K562 (cell line): Measurements from ENCODE around the gene CSH1. TPM values are rescaled to one million over a fixed set of nuclear protein-coding genes. Genes with fewer than 3 reads are reported as not detected.
"Not testable (repeated sequence)": the region's sequence is repeated elsewhere in the genome, so short reads cannot be mapped to it uniquely, and the experiment has no call there.

ENCODE experiments used
- ATAC-seq: fragments of 200-7000 bp; cut with Tn5 transposase; 3 replicates; pipeline ENCODE4 v1.9.1; 2020; ENCODE audit warnings: moderate library complexity
- BruUV-seq: library from RNA; stranded (reverse); fragments of 400-500 nt; replicated peaks from 2 replicates; lab custom pipeline; 2021; lab: Mats Ljungman, UMichigan
- CTCF ChIA-PET: fragments of 300-600 bp; formaldehyde crosslinking; extraction: SDS; loops from one replicate; lab custom pipeline; 2021; ENCODE audit warnings: low intra/inter-chr PET ratio; lab: Yijun Ruan, JAX
- POLR2A ChIA-PET: fragments of 300-600, 350-650 bp; sonication (Branson Sonifier 250); formaldehyde crosslinking; extraction: SDS; loops from one replicate; lab custom pipeline; 2021; ENCODE audit warnings: antibody characterized with exemption, inconsistent platforms; lab: Yijun Ruan, JAX
- DNase-seq, 4 experiments: peaks; one replicate each; pipeline versions ENCODE4 v3.0.0 to v3.0.0-alpha.2; 2011 to 2018; ENCODE audit warnings: low spot score in 3 of 4, mixed read lengths in 3 of 4; ENCODE audit errors: extremely low read depth in 1 of 4
- FAIRE-seq: peaks from 2 replicates; lab custom pipeline; 2011; peaks lifted over from hg19 to GRCh38; lab: Jason Lieb, UNC
- H2AFZ ChIP-seq: 2 replicates; pipeline ENCODE4 v1.6.0; 2011; ENCODE audit warnings: low read depth, low read length, control low read depth, inconsistent platforms
- H3K27ac ChIP-seq: fragments of 200-600 bp; 3 replicates; pipeline ENCODE4 v1.8.0; 2011; ENCODE audit warnings: low read depth, mild to moderate bottlenecking, control low read depth, inconsistent platforms, low read length, moderate library complexity, mixed read lengths; ENCODE audit errors: extremely low read depth
- H3K27me3 ChIP-seq, 2 experiments: fragments of 300-600 bp in 1 of 2; 2 replicates in 1 of 2; 3 replicates in 1 of 2; pipeline versions ENCODE4 v1.6.0 to v1.8.0; 2011; ENCODE audit warnings: inconsistent platforms in 2 of 2, low read length in 2 of 2, mild to moderate bottlenecking in 1 of 2, mixed read lengths in 1 of 2, moderate library complexity in 1 of 2; ENCODE audit not compliant: control insufficient read depth in 2 of 2, insufficient read depth in 2 of 2
- H3K36me3 ChIP-seq: fragments of 300-600 bp; 3 replicates; pipeline ENCODE4 v1.8.0; 2011; ENCODE audit warnings: mild to moderate bottlenecking, low read length, inconsistent platforms; ENCODE audit not compliant: control insufficient read depth, insufficient read depth
- H3K4me1 ChIP-seq, 2 experiments: fragments of 200-600 bp in 1 of 2; replicated peaks in 1 of 2; 2 replicates in 1 of 2; 3 replicates in 1 of 2; pipeline versions ENCODE4 v1.5.1 to v1.8.0; 2011; ENCODE audit warnings: inconsistent platforms in 2 of 2, low read length in 2 of 2, mild to moderate bottlenecking in 1 of 2, mixed read lengths in 1 of 2, moderate library complexity in 1 of 2; ENCODE audit not compliant: control insufficient read depth in 2 of 2, insufficient read depth in 2 of 2
- H3K4me2 ChIP-seq: 2 replicates; pipeline ENCODE4 v1.6.1; 2011; ENCODE audit warnings: low read length, control low read depth, inconsistent platforms, mixed read lengths; ENCODE audit not compliant: insufficient read depth
- H3K4me3 ChIP-seq: fragments of 200-600 bp; sonication (generic), shearing (Covaris generic); 2 replicates; pipeline ENCODE4 v1.5.1; 2016; ENCODE audit warnings: control low read depth, inconsistent platforms
- H3K79me2 ChIP-seq: fragments of 200-600 bp; 3 replicates; pipeline ENCODE4 v1.8.0; 2011; ENCODE audit warnings: low read length, inconsistent platforms; ENCODE audit not compliant: control insufficient read depth, insufficient read depth
- H3K9ac ChIP-seq, 2 experiments: 2 replicates each; pipeline versions ENCODE4 v1.6.0 to v1.6.1; 2011; ENCODE audit warnings: low read depth in 2 of 2, low read length in 2 of 2, control low read depth in 1 of 2, inconsistent platforms in 1 of 2, mild to moderate bottlenecking in 1 of 2, mixed read lengths in 1 of 2; ENCODE audit not compliant: insufficient read depth in 1 of 2
- H3K9me1 ChIP-seq: one replicate; pipeline ENCODE4 v1.6.0; 2011; ENCODE audit warnings: inconsistent platforms, mild to moderate bottlenecking, low read length, moderate library complexity; ENCODE audit not compliant: control insufficient read depth, insufficient read depth
- H3K9me3 ChIP-seq: replicated peaks from 2 replicates; pipeline ENCODE4 v1.5.1; 2011; ENCODE audit warnings: low read depth, low read length, inconsistent platforms; ENCODE audit not compliant: control insufficient read depth, insufficient read depth
- H4K20me1 ChIP-seq: replicated peaks from 2 replicates; pipeline ENCODE4 v1.6.1; 2011; ENCODE audit warnings: low read length, inconsistent platforms, mixed read lengths; ENCODE audit not compliant: control insufficient read depth, insufficient read depth
- DNMT1 ChIP-seq: fragments of 450-650 bp; IDR thresholded peaks from 2 replicates; pipeline ENCODE4 v1.6.1; 2016; ENCODE audit warnings: antibody characterized with exemption, mild to moderate bottlenecking
- EWSR1 ChIP-seq: fragments of 450-650 bp; IDR thresholded peaks from 2 replicates; pipeline ENCODE4 v1.6.1; 2018; ENCODE audit warnings: borderline replicate concordance, mild to moderate bottlenecking, low read depth, moderate library complexity; ENCODE audit not compliant: partially characterized antibody
- KDM2B ChIP-seq: fragments of 250-450 bp; sonication (Bioruptor Pico); IDR thresholded peaks from 2 replicates; pipeline ENCODE4 v1.8.0; 2021; ENCODE audit warnings: mild to moderate bottlenecking, moderate library complexity
- MIER1 ChIP-seq: fragments of 450-650 bp; IDR thresholded peaks from 2 replicates; pipeline ENCODE4 v1.6.1; 2016; ENCODE audit warnings: antibody characterized with exemption, mild to moderate bottlenecking, low read depth
- ZNF224 ChIP-seq: sonication (generic); formaldehyde crosslinking; IDR thresholded peaks from 2 replicates; pipeline ENCODE4 v1.8.0; 2022; ENCODE audit warnings: mild to moderate bottlenecking, missing genetic modification reagents
- WGBS: fragments of 100-300 bp; shearing (Covaris generic); methylation state at CpG from one replicate; pipeline ENCODE4 v1.1.6; 2016; ENCODE audit warnings: low coverage, mixed read lengths; ENCODE audit not compliant: insufficient coverage; ENCODE audit errors: missing lambda C conversion rate; 5-methylcytosine and 5-hydroxymethylcytosine counted together
- in situ Hi-C: fragments of 300-500 bp; cut with MboI; formaldehyde crosslinking; loops from 4 replicates; pipeline ENCODE4 v1.15.0; 2018; ENCODE audit warnings: inconsistent platforms, mixed read lengths
- intact Hi-C: fragments of 100-400 bp; cut with micrococcal nuclease; formaldehyde crosslinking; loops from 2 replicates; pipeline ENCODE4 v1.14.2; 2022
- polyA plus RNA-seq, 8 experiments: library from polyadenylated mRNA; depleted of rRNA in 4 of 8; stranded (reverse) in 5 of 8; unstranded in 3 of 8; fragments of >200 nt; fragmentation: Nextera tagmentation in 2 of 8; fragmentation: Illumina TruSeq in 1 of 8; extraction: Ambion mirVana in 2 of 8; extraction: Trizol in 1 of 8; gene quantifications; 2 replicates each; pipeline versions ENCODE4 v1.2.1 to v1.2.3, GENCODE V29; 2011 to 2014; ENCODE audit warnings: inconsistent platforms in 1 of 8, missing spikeins in 1 of 8
- total RNA-seq, 7 experiments: library from RNA; depleted of rRNA in 6 of 7; stranded (reverse); fragments of >200 nt in 6 of 7; fragmentation: Illumina TruSeq in 2 of 7; extraction: Trizol in 2 of 7; gene quantifications; 2 replicates each; pipeline versions ENCODE4 v1.2.1 to v1.2.3, GENCODE V29; 2011 to 2021; ENCODE audit warnings: low replicate concordance in 1 of 7
- TF ChIP-seq, protein P1 (sequence below): IDR thresholded peaks from 3 replicates; pipeline ENCODE4 v1.6.1; 2011; ENCODE audit warnings: borderline replicate concordance, mild to moderate bottlenecking, moderate library complexity; ENCODE audit not compliant: insufficient read length; ENCODE audit errors: extremely low read depth

The CSH1 gene
- total and polyA plus RNA-seq, 9 of the 15 experiments (the other 6 are each of a cell fraction or from before 2014, with no cell fraction given): not detected

DNA sequence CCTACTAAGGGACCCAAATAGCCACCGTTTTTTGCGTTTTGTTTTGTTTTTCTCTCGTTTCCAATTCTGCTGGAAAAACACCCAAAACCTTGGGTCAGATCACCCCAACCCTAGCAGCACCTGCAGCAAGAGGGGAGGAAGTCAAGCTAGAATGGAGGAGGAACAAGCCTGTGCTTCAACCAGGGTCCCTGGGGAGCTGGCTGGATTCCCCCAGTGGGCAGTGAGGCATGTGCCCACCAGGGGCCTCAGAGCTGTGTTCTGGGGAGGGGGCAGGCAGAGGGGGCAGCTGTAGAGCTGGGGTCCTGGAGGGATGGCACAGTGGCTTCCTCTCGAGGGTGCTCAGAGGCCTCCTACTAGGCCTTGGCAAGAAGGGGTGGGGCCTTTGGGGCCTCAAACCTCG, 29.2 kb upstream of the CSH1 start (continued):
- TF ChIP-seq, protein P1, sequence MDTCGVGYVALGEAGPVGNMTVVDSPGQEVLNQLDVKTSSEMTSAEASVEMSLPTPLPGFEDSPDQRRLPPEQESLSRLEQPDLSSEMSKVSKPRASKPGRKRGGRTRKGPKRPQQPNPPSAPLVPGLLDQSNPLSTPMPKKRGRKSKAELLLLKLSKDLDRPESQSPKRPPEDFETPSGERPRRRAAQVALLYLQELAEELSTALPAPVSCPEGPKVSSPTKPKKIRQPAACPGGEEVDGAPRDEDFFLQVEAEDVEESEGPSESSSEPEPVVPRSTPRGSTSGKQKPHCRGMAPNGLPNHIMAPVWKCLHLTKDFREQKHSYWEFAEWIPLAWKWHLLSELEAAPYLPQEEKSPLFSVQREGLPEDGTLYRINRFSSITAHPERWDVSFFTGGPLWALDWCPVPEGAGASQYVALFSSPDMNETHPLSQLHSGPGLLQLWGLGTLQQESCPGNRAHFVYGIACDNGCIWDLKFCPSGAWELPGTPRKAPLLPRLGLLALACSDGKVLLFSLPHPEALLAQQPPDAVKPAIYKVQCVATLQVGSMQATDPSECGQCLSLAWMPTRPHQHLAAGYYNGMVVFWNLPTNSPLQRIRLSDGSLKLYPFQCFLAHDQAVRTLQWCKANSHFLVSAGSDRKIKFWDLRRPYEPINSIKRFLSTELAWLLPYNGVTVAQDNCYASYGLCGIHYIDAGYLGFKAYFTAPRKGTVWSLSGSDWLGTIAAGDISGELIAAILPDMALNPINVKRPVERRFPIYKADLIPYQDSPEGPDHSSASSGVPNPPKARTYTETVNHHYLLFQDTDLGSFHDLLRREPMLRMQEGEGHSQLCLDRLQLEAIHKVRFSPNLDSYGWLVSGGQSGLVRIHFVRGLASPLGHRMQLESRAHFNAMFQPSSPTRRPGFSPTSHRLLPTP: no peak
- TF ChIP-seq ZNF224 (CRISPR knock-in tag): no peak
- no peak for TF ChIP-seq MIER1
- no peak for TF ChIP-seq DNMT1
- no peak for TF ChIP-seq EWSR1
- TF ChIP-seq KDM2B (CRISPR knock-in tag): no peak

GRCh38 chr17:63922402-63922801, 26.0 kb upstream of the CSH1 start:
- Histone ChIP-seq H2AFZ (0 out of 2 replicates have a peak overlapping the region, but pooled peaks have one; percentile 40), H3K27me3 (peaks cover 3 to 18% of the 10 kb centered on the region in 2 experiments; a peak in 4 of 5 replicates)
- H3K4me1 ChIP-seq, H3K4me2 ChIP-seq, H4K20me1 ChIP-seq, H3K79me2 ChIP-seq, FAIRE-seq, H3K27ac ChIP-seq, DNase-seq, H3K9ac ChIP-seq, in situ Hi-C loops, H3K4me3 ChIP-seq, H3K36me3 ChIP-seq, H3K9me1 ChIP-seq, intact Hi-C loops, H3K9me3 ChIP-seq, ATAC-seq, CTCF ChIA-PET, BruUV-seq: not testable (repeated sequence)
- POLR2A ChIA-PET: interaction anchor here (0.6 kb wide), 1 partner anchor 166 kb away, joined by 3 read pairs; no protein-coding TSS in a partner anchor
- WGBS: 4% methylated on average over 7 of the region's 9 CpGs

DNA sequence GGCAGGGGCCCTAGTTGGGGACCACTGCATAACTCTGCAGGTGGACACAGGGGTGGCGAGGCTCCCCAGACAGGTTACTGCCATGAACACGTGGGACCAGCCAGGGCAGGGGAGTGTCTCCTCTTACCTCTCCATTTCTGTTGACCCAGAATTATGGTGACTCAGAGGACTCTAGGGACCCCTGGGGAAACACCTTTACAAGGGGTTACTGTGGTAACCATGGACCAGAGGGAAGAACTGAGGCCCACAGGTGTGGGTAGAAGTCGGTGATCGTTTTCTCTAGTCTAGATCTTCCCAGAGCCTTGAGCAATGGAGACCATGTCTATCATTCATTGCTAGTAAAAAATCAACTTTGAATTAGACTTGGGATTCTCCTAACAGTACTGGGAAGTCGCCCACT, 24.4 kb upstream of the CSH1 start:
- H2AFZ ChIP-seq, in situ Hi-C loops: not testable (repeated sequence)

More for the DNA sequence above, 24.4 kb upstream of the CSH1 start:
- peaks cover 3 to 29% of the 10 kb centered on the region in 2 experiments; a peak in 4 of 5 replicates for H3K27me3 ChIP-seq
- BruUV-seq, FAIRE-seq, H3K27ac ChIP-seq, CTCF ChIA-PET, POLR2A ChIA-PET, H3K9me3 ChIP-seq, H3K4me3 ChIP-seq, ATAC-seq, H3K36me3 ChIP-seq, H3K4me1 ChIP-seq, intact Hi-C loops, H3K79me2 ChIP-seq, H3K9me1 ChIP-seq, DNase-seq, H4K20me1 ChIP-seq, H3K9ac ChIP-seq, H3K4me2 ChIP-seq: not testable (repeated sequence)
- WGBS: 5% methylated on average over 5 of the region's 5 CpGs
